ENCODE measurements around the gene SLC26A3. TPM values are rescaled to one million over a fixed set of nuclear protein-coding genes. Genes with fewer than 3 reads are reported as not detected.
A peak's percentile ranks its signal among the peaks of the same experiment; 100 is the strongest.

Gene SLC26A3
- total RNA-seq, 4 donors from 2014 or later: 4.5 to 13.1 (median 10.4) TPM

GRCh38 chr7:107785170-107785569, 17.9 kb downstream of the SLC26A3 start:
- WGBS: 94% methylated on average over 2 of the region's 2 CpGs
- peak overlapping the region; percentile 80 to 84 (median 81) for H3K27ac ChIP-seq (replicated peaks in 1 of 4)
- no peaks in the 10 kb centered on the region for H3K27me3 ChIP-seq
- intact Hi-C loops (cut with DNase I): no loop called here
- DNase-seq (ENCODE audit: extremely low spot score): no peak
- no peaks in the 10 kb centered on the region for H3K9me3 ChIP-seq
- H3K4me3 ChIP-seq: no peak overlapping the region
- no peak for TF ChIP-seq POLR2A (IDR thresholded peaks at IDR 0.05; ENCODE audit: low read depth)
- TF ChIP-seq POLR2AphosphoS5 (IDR thresholded peaks at IDR 0.05): no peak
- TF ChIP-seq EP300 (IDR thresholded peaks at IDR 0.05): no peak
- no peak for TF ChIP-seq CTCF (IDR thresholded peaks at IDR 0.05)
- no peaks in the 10 kb centered on the region for H3K36me3 ChIP-seq
- H3K4me1 ChIP-seq: peaks cover 0 to 49% (median 37%) of the 10 kb centered on the region in 4 donors

DNA sequence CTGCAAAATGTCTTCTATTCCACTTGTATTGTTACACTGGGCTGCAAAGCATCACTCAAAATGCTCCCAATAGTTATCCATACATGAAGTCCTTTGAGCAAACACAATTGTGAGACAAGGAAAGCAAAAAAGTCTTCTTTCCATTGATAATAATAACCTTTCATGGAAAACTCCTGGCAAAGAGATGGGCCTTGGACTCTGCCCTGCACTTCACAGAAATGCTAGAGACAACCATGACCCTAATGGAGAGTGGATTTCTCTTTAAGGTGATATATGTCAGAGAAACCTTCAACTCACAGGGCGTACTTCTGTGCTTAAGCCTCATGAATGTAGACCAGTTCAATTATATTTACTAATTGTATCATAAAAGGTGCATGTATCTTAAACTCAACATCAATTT, 19.4 kb downstream of the SLC26A3 start:
- Histone ChIP-seq H3K36me3 (no peaks in the 10 kb centered on the region), H3K4me3 (no peak overlapping the region), H3K4me1 (peaks cover 0 to 50% (median 37%) of the 10 kb centered on the region in 4 donors), H3K27ac (replicated peaks in 1 of 4) (no peak overlapping the region), H3K9me3 (no peaks in the 10 kb centered on the region), H3K27me3 (no peaks in the 10 kb centered on the region)
- DNase-seq (ENCODE audit: extremely low spot score): no peak
- TF ChIP-seq POLR2AphosphoS5 (IDR thresholded peaks at IDR 0.05) (no peak), POLR2A (IDR thresholded peaks at IDR 0.05; ENCODE audit: low read depth) (no peak), EP300 (IDR thresholded peaks at IDR 0.05) (no peak), CTCF (IDR thresholded peaks at IDR 0.05) (no peak)
- 85% methylated on average over 1 of the region's 1 CpG for WGBS
- intact Hi-C loops (cut with DNase I): no loop called here

DNA sequence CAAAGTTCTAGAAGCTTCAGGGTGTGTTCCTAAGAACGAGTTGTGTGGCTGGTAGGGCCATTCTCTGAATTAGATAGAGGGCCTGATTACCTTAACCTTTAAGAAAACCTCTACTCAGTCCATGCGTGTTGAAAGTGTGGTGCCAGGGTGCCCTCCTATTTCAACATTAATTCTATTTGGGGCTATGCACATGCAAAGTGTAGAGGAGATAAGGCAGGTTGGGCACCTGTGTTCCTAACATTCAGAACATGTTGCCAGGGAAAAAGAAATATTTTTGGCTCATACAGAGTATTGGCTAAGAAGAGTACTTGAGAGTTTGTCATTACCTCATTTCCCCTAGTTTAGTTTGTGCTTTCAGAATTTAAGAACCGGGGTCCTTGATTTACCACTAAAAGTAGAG, 20.6 kb downstream of the SLC26A3 start:
- H3K4me1 ChIP-seq: peaks cover 0 to 39% (median 31%) of the 10 kb centered on the region in 4 donors
- WGBS: 68% methylated on average over 3 of the region's 3 CpGs
- H3K27ac ChIP-seq (replicated peaks in 1 of 4): no peak overlapping the region
- no peak overlapping the region for H3K4me3 ChIP-seq
- no peak for DNase-seq (ENCODE audit: extremely low spot score)
- H3K36me3 ChIP-seq: no peaks in the 10 kb centered on the region
- TF ChIP-seq POLR2A (IDR thresholded peaks at IDR 0.05; ENCODE audit: low read depth): no peak
- no peak for TF ChIP-seq CTCF (IDR thresholded peaks at IDR 0.05)
- no peak for TF ChIP-seq POLR2AphosphoS5 (IDR thresholded peaks at IDR 0.05)
- TF ChIP-seq EP300 (IDR thresholded peaks at IDR 0.05): no peak
- no peaks in the 10 kb centered on the region for H3K27me3 ChIP-seq
- no peaks in the 10 kb centered on the region for H3K9me3 ChIP-seq
- intact Hi-C loops (cut with DNase I): no loop called here

DNA sequence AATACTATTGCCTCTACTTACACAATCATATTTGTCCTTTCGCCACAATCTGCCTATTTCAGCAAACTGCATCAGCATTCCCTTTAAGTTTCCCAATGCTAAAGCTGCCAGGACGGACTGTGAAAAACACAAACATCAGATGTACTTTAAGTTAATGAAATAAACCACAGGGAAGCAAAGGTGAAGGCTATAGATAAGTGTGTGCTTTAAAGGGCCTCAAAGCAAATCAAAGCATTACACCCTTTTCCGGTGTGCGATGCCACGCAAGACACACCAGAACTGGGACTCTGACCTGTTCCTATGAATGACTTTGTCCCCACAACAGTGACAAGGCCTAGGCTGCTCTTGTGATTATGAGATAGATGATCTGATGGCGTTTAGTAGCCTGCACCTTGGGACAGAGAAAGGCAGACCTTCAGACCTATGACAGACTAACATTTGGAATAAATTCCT, 23.4 kb downstream of the SLC26A3 start:
- no peaks in the 10 kb centered on the region for H3K9me3 ChIP-seq
- H3K4me3 ChIP-seq: no peak overlapping the region
- no peak for DNase-seq (ENCODE audit: extremely low spot score)
- no peaks in the 10 kb centered on the region for H3K36me3 ChIP-seq
- WGBS: 76% methylated on average over 6 of the region's 6 CpGs
- intact Hi-C loops (cut with DNase I): no loop called here
- no peak overlapping the region for H3K27ac ChIP-seq (replicated peaks in 1 of 4)
- H3K4me1 ChIP-seq: peaks cover 0 to 13% (median 5%) of the 10 kb centered on the region in 4 donors
- no peak for TF ChIP-seq POLR2A (IDR thresholded peaks at IDR 0.05; ENCODE audit: low read depth)
- TF ChIP-seq CTCF (IDR thresholded peaks at IDR 0.05): no peak
- no peak for TF ChIP-seq POLR2AphosphoS5 (IDR thresholded peaks at IDR 0.05)
- H3K27me3 ChIP-seq: no peaks in the 10 kb centered on the region

GRCh38 chr7:107778283-107778682, 24.7 kb downstream of the SLC26A3 start:
- peaks cover 0 to 6% (median 0%) of the 10 kb centered on the region in 4 donors for H3K4me1 ChIP-seq
- no peak for DNase-seq (ENCODE audit: extremely low spot score)
- TF ChIP-seq POLR2A (IDR thresholded peaks at IDR 0.05; ENCODE audit: low read depth) (no peak), EP300 (IDR thresholded peaks at IDR 0.05) (no peak), CTCF (IDR thresholded peaks at IDR 0.05) (no peak), POLR2AphosphoS5 (IDR thresholded peaks at IDR 0.05) (no peak)
- H3K9me3 ChIP-seq: no peaks in the 10 kb centered on the region
- H3K27me3 ChIP-seq: no peaks in the 10 kb centered on the region
- H3K27ac ChIP-seq (replicated peaks in 1 of 4): no peak overlapping the region
- no peaks in the 10 kb centered on the region for H3K36me3 ChIP-seq
- H3K4me3 ChIP-seq: no peak overlapping the region
- WGBS: 86% methylated on average over 4 of the region's 4 CpGs
- intact Hi-C loops (cut with DNase I): no loop called here
